ENCODE measurements around the gene VPS13C.

The VPS13C gene

GRCh38 chr15:61983081-61983480 is 77.2 kb downstream of the VPS13C start:
- no peaks in the 10 kb centered on the region; the same call in 1 of the 2 replicates for H3K36me3 ChIP-seq (ENCODE audit: insufficient read depth)
- no peak for TF ChIP-seq CTCF (conservative IDR thresholded peaks at IDR 0.05; ENCODE audit: low read depth, low read length)
- no peaks in the 10 kb centered on the region for H3K4me1 ChIP-seq (ENCODE audit: low read depth, poor library complexity, severe bottlenecking)

GRCh38 chr15:61978225-61978624 is 82.0 kb downstream of the VPS13C start:
- no peak for TF ChIP-seq CTCF (conservative IDR thresholded peaks at IDR 0.05; ENCODE audit: low read depth, low read length)
- no peak overlapping the region for H3K4me3 ChIP-seq (IDR thresholded peaks at IDR 0.05; ENCODE audit: insufficient read depth, low read depth, low read length)
- H3K36me3 ChIP-seq (ENCODE audit: insufficient read depth): no peaks in the 10 kb centered on the region; the same call in 1 of the 2 replicates
- H3K79me2 ChIP-seq (ENCODE audit: insufficient read depth, low read depth): no peaks in the 10 kb centered on the region
- H3K4me1 ChIP-seq (ENCODE audit: low read depth, poor library complexity, severe bottlenecking): peaks cover 6% of the 10 kb centered on the region
- no peak overlapping the region for H3K9ac ChIP-seq
- H3K27me3 ChIP-seq (ENCODE audit: insufficient read depth, low read depth): no peaks in the 10 kb centered on the region
- no peaks in the 10 kb centered on the region for H4K20me1 ChIP-seq (ENCODE audit: insufficient read depth)
- no peak overlapping the region for H3K4me2 ChIP-seq
- H3K27ac ChIP-seq: no peak overlapping the region
- no peak overlapping the region for H2AFZ ChIP-seq (ENCODE audit: low read depth)

More at GRCh38 chr15:61983081-61983480, 77.2 kb downstream of the VPS13C start:
- Histone ChIP-seq H3K79me2 (ENCODE audit: insufficient read depth, low read depth) (no peaks in the 10 kb centered on the region), H3K4me2 (no peak overlapping the region), H3K9ac (no peak overlapping the region), H2AFZ (ENCODE audit: low read depth) (no peak overlapping the region), H4K20me1 (ENCODE audit: insufficient read depth) (no peaks in the 10 kb centered on the region), H3K4me3 (IDR thresholded peaks at IDR 0.05; ENCODE audit: insufficient read depth, low read depth, low read length) (no peak overlapping the region), H3K27me3 (ENCODE audit: insufficient read depth, low read depth) (no peaks in the 10 kb centered on the region), H3K27ac (no peak overlapping the region)

- H3K36me3 ChIP-seq (ENCODE audit: insufficient read depth): no peaks in the 10 kb centered on the region
Observed at GRCh38 chr15:61974759-61975158, 85.5 kb downstream of the VPS13C start.

GRCh38 chr15:61974118-61974517 is 86.1 kb downstream of the VPS13C start:
- Histone ChIP-seq H3K27ac (no peak overlapping the region), H3K4me1 (ENCODE audit: low read depth, poor library complexity, severe bottlenecking) (peaks cover 6% of the 10 kb centered on the region)
- TF ChIP-seq CTCF (conservative IDR thresholded peaks at IDR 0.05; ENCODE audit: low read depth, low read length): no peak

More at GRCh38 chr15:61974759-61975158, 85.5 kb downstream of the VPS13C start:
- H3K79me2 ChIP-seq (ENCODE audit: insufficient read depth, low read depth): no peaks in the 10 kb centered on the region
- H3K9ac ChIP-seq: no peak overlapping the region
- TF ChIP-seq CTCF (conservative IDR thresholded peaks at IDR 0.05; ENCODE audit: low read depth, low read length): no peak
- H3K27ac ChIP-seq: no peak overlapping the region
- H3K27me3 ChIP-seq (ENCODE audit: insufficient read depth, low read depth): no peaks in the 10 kb centered on the region
- H2AFZ ChIP-seq (ENCODE audit: low read depth): no peak overlapping the region
- H3K4me1 ChIP-seq (ENCODE audit: low read depth, poor library complexity, severe bottlenecking): peaks cover 6% of the 10 kb centered on the region
- no peak overlapping the region for H3K4me2 ChIP-seq
- H4K20me1 ChIP-seq (ENCODE audit: insufficient read depth): no peaks in the 10 kb centered on the region
- H3K4me3 ChIP-seq (IDR thresholded peaks at IDR 0.05; ENCODE audit: insufficient read depth, low read depth, low read length): no peak overlapping the region

More at GRCh38 chr15:61974118-61974517, 86.1 kb downstream of the VPS13C start:
- Histone ChIP-seq H3K4me3 (IDR thresholded peaks at IDR 0.05; ENCODE audit: insufficient read depth, low read depth, low read length) (no peak overlapping the region), H3K27me3 (ENCODE audit: insufficient read depth, low read depth) (no peaks in the 10 kb centered on the region), H3K4me2 (no peak overlapping the region), H3K36me3 (ENCODE audit: insufficient read depth) (no peaks in the 10 kb centered on the region), H4K20me1 (ENCODE audit: insufficient read depth) (no peaks in the 10 kb centered on the region), H3K79me2 (ENCODE audit: insufficient read depth, low read depth) (no peaks in the 10 kb centered on the region), H3K9ac (no peak overlapping the region), H2AFZ (ENCODE audit: low read depth) (no peak overlapping the region)

Measured in KMS-11 (cell line).